ENCODE measurements around the gene RBMS3.

DNA sequence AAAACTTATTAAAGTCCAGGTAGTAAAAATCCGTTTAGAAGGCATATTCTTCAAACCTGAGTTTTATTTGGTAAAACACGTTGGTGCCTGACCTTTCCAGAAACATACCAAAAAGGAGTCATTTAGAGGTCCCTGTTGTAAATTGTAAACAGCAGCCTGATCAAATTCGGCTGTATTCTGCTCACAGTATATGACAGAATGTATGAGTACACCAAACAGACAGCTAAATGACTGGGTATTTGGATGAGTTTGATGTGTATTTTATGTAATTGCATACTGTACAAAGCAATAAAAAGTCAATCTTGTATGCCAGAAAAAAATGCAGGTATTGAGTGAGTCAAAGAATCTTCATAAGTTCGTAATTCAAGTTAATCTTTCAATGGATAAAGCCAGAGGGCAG lies 330.4 kb downstream of the RBMS3 start:
- no peak for TF ChIP-seq CBFB (CRISPR knock-in tag; IDR thresholded peaks at IDR 0.05; ENCODE audit: low read depth)
- TF ChIP-seq, protein P1, sequence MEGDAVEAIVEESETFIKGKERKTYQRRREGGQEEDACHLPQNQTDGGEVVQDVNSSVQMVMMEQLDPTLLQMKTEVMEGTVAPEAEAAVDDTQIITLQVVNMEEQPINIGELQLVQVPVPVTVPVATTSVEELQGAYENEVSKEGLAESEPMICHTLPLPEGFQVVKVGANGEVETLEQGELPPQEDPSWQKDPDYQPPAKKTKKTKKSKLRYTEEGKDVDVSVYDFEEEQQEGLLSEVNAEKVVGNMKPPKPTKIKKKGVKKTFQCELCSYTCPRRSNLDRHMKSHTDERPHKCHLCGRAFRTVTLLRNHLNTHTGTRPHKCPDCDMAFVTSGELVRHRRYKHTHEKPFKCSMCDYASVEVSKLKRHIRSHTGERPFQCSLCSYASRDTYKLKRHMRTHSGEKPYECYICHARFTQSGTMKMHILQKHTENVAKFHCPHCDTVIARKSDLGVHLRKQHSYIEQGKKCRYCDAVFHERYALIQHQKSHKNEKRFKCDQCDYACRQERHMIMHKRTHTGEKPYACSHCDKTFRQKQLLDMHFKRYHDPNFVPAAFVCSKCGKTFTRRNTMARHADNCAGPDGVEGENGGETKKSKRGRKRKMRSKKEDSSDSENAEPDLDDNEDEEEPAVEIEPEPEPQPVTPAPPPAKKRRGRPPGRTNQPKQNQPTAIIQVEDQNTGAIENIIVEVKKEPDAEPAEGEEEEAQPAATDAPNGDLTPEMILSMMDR (IDR thresholded peaks at IDR 0.05) = no peak
- no peak for TF ChIP-seq ATF1 (CRISPR knock-in tag; IDR thresholded peaks at IDR 0.05)
- TF ChIP-seq NR1H2 (CRISPR knock-in tag; IDR thresholded peaks at IDR 0.05) = no peak
- TF ChIP-seq, protein P2, sequence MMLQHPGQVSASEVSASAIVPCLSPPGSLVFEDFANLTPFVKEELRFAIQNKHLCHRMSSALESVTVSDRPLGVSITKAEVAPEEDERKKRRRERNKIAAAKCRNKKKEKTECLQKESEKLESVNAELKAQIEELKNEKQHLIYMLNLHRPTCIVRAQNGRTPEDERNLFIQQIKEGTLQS (CRISPR knock-in tag; conservative IDR thresholded peaks at IDR 0.05) = no peak
- TF ChIP-seq SP1 (CRISPR knock-in tag; conservative IDR thresholded peaks at IDR 0.05) = no peak
- TF ChIP-seq, protein P3, sequence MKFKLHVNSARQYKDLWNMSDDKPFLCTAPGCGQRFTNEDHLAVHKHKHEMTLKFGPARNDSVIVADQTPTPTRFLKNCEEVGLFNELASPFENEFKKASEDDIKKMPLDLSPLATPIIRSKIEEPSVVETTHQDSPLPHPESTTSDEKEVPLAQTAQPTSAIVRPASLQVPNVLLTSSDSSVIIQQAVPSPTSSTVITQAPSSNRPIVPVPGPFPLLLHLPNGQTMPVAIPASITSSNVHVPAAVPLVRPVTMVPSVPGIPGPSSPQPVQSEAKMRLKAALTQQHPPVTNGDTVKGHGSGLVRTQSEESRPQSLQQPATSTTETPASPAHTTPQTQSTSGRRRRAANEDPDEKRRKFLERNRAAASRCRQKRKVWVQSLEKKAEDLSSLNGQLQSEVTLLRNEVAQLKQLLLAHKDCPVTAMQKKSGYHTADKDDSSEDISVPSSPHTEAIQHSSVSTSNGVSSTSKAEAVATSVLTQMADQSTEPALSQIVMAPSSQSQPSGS (CRISPR knock-in tag; IDR thresholded peaks at IDR 0.05; ENCODE audit: borderline replicate concordance, low read depth) = no peak
- TF ChIP-seq GRHL2 (CRISPR knock-in tag; IDR thresholded peaks at IDR 0.05; ENCODE audit: insufficient replicate concordance, severe bottlenecking) = no peak
- TF ChIP-seq, protein P4, sequence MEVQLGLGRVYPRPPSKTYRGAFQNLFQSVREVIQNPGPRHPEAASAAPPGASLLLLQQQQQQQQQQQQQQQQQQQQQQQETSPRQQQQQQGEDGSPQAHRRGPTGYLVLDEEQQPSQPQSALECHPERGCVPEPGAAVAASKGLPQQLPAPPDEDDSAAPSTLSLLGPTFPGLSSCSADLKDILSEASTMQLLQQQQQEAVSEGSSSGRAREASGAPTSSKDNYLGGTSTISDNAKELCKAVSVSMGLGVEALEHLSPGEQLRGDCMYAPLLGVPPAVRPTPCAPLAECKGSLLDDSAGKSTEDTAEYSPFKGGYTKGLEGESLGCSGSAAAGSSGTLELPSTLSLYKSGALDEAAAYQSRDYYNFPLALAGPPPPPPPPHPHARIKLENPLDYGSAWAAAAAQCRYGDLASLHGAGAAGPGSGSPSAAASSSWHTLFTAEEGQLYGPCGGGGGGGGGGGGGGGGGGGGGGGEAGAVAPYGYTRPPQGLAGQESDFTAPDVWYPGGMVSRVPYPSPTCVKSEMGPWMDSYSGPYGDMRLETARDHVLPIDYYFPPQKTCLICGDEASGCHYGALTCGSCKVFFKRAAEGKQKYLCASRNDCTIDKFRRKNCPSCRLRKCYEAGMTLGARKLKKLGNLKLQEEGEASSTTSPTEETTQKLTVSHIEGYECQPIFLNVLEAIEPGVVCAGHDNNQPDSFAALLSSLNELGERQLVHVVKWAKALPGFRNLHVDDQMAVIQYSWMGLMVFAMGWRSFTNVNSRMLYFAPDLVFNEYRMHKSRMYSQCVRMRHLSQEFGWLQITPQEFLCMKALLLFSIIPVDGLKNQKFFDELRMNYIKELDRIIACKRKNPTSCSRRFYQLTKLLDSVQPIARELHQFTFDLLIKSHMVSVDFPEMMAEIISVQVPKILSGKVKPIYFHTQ (CRISPR knock-in tag; IDR thresholded peaks at IDR 0.05) = no peak

Data from WTC11 (cell line).